ENCODE data around the gene KCNJ12. TPM values are rescaled to one million over a fixed set of nuclear protein-coding genes. Genes with fewer than 3 reads are reported as not detected.
A peak's percentile ranks its signal among the peaks of the same experiment; 100 is the strongest.

KCNJ12 gene
- total and polyA plus RNA-seq, 12 donors: 0.39 to 3.9 (median 0.97) TPM

DNA sequence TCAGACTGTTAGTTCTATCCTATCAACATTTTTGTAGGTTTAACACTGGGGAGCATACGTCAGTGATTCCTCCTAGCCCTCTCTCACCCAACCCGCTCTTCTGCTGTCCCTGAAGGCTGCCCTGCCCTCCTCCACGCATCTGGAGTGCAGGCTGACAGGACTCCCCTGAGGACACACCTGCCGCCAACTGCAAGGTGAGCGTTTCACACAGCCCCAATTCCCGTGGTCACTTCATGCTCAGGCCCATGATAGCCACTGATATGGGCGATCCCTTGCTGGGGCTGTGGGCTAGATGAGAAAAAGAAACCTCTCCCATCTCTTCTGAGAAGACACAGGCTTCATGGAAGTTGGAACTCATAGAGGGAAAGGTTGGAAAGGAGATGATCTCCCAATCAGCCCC lies 91.0 kb downstream of the KCNJ12 start:
- no peak for TF ChIP-seq POLR2A (IDR thresholded peaks at IDR 0.05)
- TF ChIP-seq, protein P1, sequence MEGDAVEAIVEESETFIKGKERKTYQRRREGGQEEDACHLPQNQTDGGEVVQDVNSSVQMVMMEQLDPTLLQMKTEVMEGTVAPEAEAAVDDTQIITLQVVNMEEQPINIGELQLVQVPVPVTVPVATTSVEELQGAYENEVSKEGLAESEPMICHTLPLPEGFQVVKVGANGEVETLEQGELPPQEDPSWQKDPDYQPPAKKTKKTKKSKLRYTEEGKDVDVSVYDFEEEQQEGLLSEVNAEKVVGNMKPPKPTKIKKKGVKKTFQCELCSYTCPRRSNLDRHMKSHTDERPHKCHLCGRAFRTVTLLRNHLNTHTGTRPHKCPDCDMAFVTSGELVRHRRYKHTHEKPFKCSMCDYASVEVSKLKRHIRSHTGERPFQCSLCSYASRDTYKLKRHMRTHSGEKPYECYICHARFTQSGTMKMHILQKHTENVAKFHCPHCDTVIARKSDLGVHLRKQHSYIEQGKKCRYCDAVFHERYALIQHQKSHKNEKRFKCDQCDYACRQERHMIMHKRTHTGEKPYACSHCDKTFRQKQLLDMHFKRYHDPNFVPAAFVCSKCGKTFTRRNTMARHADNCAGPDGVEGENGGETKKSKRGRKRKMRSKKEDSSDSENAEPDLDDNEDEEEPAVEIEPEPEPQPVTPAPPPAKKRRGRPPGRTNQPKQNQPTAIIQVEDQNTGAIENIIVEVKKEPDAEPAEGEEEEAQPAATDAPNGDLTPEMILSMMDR (IDR thresholded peaks at IDR 0.05): no peak
- no peaks in the 10 kb centered on the region for H3K9me3 ChIP-seq (replicated peaks in 1 of 3)
- H3K4me1 ChIP-seq (replicated peaks in 1 of 2): no peaks in the 10 kb centered on the region
- no peak overlapping the region for H3K27ac ChIP-seq
- no peak for DNase-seq
- WGBS, 4 donors: 77 to 89% (median 83%) methylated on average over 7 of the region's 7 CpGs
- H3K4me3 ChIP-seq: no peak overlapping the region
- H3K36me3 ChIP-seq (replicated peaks in 1 of 2): no peaks in the 10 kb centered on the region
- intact Hi-C loops (cut with DNase I): no loop called here
- H3K27me3 ChIP-seq: no peaks in the 10 kb centered on the region

DNA sequence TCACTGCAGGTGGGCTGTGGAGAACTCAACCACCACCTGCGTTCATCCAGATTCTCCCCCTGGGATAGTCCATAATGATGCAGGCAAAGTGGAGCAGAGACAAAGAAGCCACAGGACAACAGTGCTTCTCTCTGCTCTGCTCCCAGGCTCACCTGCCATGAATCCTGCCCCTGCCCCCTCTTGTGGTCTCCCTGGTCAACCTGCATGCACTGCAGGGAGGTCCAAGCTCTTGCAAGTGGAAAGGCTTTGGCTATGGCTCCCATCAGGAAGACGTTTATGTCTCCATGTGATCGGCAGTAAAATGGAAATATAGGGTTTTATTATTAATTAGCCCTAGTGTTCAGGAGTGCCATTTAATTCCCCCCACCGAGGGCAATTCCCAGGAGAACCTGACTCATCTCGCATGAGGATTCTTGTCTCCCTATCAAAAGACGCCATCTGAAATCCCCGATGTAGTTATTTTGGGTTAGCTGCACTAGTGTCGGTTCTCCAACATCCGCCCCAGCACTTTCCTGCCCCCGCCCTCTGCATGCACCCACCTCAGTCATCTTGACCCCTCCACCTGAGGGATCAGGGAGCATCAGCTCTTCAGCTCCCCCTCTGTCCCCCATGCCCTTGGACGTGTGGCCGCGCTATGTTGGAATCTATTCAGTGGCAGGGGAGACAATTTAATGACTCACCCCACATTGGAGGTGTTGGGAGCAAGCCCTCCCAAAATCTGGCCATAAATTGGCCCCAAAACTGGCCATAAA lies 91.8 kb downstream of the KCNJ12 start:
- Histone ChIP-seq H3K36me3 (replicated peaks in 1 of 2) (no peaks in the 10 kb centered on the region), H3K9me3 (replicated peaks in 1 of 3) (no peaks in the 10 kb centered on the region), H3K4me3 (no peak overlapping the region), H3K27ac (no peak overlapping the region), H3K27me3 (no peaks in the 10 kb centered on the region), H3K4me1 (replicated peaks in 1 of 2) (no peaks in the 10 kb centered on the region)
- intact Hi-C loops (cut with DNase I): no loop called here
- DNase-seq: peak in 1 of 7 donors; percentile 31
- TF ChIP-seq, protein P1 (IDR thresholded peaks at IDR 0.05): no peak
- TF ChIP-seq POLR2A (IDR thresholded peaks at IDR 0.05): no peak
- WGBS, 4 donors: 85 to 88% (median 87%) methylated on average over 13 of the region's 13 CpGs

Other genes starting within 250 kb of the KCNJ12 start
- gene DHRS7B, start 249.4 kb upstream of the KCNJ12 start, total RNA-seq: 10 to 100 TPM; 18.0 to 68.5 (median 35.6) TPM
- 10 to 100 TPM; 38.3 to 53.9 (median 45.4) TPM for gene DHRS7B, start 249.4 kb upstream of the KCNJ12 start, polyA plus RNA-seq
- 10 to 100 TPM; 12.4 to 75.8 (median 22.3) TPM for gene TMEM11, start 162.2 kb upstream of the KCNJ12 start, total RNA-seq
- 10 to 100 TPM; 25.9 to 31.6 (median 28.7) TPM for gene TMEM11, start 162.2 kb upstream of the KCNJ12 start, polyA plus RNA-seq
- 10 to 100 TPM in 6 of 9 donors, 1 to 10 TPM in 3; 2.8 to 18.7 (median 12.5) TPM for gene NATD1, start 122.9 kb upstream of the KCNJ12 start, total RNA-seq
- 1 to 10 TPM; 1.8 to 3.1 (median 3.0) TPM for gene NATD1, start 122.9 kb upstream of the KCNJ12 start, polyA plus RNA-seq
- 10 to 100 TPM in 8 of 9 donors, 1 to 10 TPM in 1; 6.4 to 64.8 (median 28.5) TPM for gene MAP2K3, start 91.6 kb upstream of the KCNJ12 start, total RNA-seq
- 10 to 100 TPM; 19.2 to 64.4 (median 37.4) TPM for gene MAP2K3, start 91.6 kb upstream of the KCNJ12 start, polyA plus RNA-seq

All from adrenal gland (tissue), 12 donors.